Activated CD4-positive, alpha-beta T cell treated with anti-CD3 and anti-CD28 coated beads, Interleukin-2, Interleukin-6, amounts not matched to agents 100 ng/mL and 50 ng/mL, durations not matched to agents 16 hours and 8 hours (primary cell): Measurements from ENCODE around the gene RAD54L.
"Not testable (repeated sequence)": the region's sequence is repeated elsewhere in the genome, so short reads cannot be mapped to it uniquely, and the experiment has no call there.

Source experiments
- DNase-seq: peaks from one replicate; pipeline ENCODE4 v3.0.0-alpha.2; 2020

The RAD54L gene

GRCh38 chr1:46325285-46326076 is 77.9 kb downstream of the RAD54L start:
- DNase-seq: not testable (repeated sequence)
